ENCODE data around the gene CYP2S1.
"Not testable (repeated sequence)": the region's sequence is repeated elsewhere in the genome, so short reads cannot be mapped to it uniquely, and the experiment has no call there.

Gene CYP2S1

GRCh38 chr19:41226874-41227390 is 33.9 kb downstream of the CYP2S1 start:
- DNase-seq = no peak

- DNase-seq = no peak
Measured at GRCh38 chr19:41228486-41228885, 35.5 kb downstream of the CYP2S1 start.

DNA sequence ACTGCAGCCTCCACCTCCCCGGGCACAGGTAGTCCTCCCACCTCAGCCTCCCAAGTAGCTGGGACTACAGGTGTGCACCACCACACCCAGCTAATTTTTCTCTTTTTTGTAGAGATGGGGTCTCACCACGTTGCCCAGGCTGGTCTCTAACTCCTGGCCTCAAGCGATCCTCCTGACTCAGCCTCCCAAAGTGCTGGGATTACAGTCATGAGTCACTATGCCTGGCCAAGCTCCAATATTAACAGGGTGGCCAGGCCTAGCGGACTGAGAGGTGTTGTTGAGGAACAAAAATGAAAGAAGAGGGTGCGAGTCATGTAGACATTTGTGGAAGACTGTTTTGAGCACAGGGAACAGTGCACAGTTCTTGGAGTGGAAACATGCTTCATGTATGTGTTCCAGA is 36.3 kb downstream of the CYP2S1 start:
- not testable (repeated sequence) for DNase-seq

GRCh38 chr19:41230067-41230857 is 37.2 kb downstream of the CYP2S1 start:
- DNase-seq = no peak

DNA sequence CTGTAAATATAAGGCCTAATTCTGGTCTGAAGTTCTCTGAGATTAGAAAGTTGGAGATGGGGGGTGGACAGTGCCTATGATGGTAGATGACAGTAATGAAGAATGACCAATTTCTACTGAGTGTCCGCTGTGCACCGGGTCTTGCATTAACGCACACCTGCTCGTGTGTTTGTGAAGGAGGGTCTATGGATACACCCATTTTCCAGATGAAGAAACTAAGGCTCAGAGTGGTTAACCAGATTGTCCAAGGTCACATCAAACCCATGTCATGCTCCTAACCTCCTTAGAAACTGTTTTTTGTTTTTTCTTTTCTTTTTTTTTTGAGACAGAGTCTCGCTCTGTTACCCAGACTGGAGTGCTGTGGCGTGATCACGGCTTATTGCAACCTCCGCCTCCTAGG is 39.7 kb downstream of the CYP2S1 start:
- no peak for DNase-seq

GRCh38 chr19:41233748-41234240 is 40.8 kb downstream of the CYP2S1 start:
- no peak for DNase-seq

DNA sequence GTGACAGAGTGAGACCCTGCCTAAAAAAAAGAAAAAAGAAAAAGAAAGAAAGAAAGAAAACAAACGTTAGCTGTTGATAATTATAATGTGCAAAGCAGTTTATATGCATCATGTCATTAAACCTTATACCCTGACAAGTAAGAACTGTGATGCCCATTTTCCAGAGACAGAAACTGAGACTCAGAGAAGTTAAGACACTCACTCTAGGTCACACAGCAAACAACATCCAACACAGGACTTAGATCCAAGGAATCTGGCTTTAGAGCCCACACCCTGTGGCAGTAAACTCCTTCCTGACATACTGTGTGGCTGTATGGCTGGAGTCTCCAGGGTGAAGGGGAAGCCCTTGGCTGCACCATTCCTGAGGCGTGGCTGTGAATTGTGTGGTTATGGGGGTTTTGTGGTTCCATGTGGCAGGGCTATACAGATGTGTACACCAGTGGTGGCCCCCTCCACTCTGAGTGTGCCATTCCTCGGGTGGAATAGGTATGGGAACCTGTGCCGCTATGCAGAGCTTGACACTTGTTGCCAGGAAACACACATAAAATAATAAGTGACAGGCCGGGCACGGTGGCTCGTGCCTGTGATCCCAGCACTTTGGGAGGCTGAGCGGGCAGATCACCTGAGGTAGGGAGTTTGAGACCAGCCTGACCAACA is 41.6 kb downstream of the CYP2S1 start:
- DNase-seq = no peak

DNA sequence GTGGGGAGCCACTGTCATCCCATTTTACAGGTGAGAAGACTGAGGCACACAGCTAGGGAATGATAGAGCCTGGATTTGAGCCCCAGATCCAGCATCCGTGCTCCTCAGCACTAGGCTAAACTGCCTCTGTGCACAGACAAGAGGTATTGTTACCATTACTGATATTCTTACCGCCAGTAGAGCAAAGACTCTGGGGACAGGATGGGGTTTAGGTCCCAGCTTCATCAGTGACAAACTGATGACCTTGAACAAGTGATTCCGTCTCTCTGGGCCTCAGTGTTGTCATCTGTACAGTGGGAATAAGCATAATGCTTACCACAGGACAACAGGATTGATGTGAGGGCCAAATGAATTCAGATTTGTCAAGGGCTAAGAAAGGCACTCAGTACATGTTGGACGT is 42.5 kb downstream of the CYP2S1 start:
- DNase-seq = no peak

DNA sequence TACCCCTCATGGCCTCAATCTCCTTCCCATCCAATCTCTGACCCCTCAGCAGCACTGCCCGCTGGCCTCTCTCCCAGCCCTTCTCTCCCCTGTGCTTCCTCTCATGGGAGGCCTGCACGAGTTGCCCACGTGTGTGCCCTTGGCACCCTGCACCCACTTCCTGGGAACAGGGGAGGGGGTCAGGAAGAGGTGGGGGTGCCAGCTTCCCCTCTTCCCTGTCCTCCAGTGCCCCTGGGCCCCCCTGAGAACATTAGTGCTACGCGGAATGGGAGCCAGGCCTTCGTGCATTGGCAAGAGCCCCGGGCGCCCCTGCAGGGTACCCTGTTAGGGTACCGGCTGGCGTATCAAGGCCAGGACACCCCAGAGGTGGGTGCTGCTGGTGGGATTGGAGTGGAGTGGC is 45.2 kb downstream of the CYP2S1 start:
- no peak for DNase-seq

DNA sequence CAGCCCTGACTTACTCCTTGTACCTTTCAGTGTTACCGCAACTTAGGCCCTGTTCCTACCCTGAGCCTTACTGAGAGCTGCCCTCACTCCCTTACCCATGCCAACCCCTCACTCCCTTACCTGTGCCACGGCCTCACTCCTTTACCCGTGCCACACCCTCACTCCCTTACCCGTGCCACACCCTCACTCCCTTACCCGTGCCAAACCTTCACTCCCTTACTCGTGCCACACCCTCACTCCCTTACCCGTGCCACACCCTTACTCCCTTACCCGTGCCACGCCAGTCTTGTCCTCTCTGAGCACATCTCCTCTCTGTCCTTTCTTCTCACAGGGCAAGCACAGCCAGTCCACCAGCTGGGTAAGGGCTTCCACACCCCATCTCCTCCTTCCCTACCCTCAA is 46.3 kb downstream of the CYP2S1 start:
- no peak for DNase-seq

GRCh38 chr19:41239961-41240574 is 47.0 kb downstream of the CYP2S1 start:
- DNase-seq = no peak

DNA sequence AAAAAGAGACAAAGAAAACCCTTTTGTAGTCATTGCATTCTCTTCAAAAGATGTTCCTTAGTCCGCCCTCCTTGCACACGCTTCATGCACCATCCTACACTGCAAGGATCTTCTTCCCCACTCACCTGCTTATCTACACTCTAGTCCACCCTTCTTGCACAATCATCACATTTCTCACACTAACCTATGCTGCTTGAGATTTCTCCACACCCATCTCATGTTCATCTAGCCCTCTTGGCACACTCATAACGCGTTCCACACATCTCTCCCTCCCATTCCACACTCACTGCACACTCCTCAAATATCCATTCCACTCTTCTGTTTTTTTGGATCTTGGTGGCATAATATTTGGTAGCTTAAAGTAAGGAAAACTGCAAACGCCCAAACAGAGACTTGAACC is 48.8 kb downstream of the CYP2S1 start:
- no peak for DNase-seq

GRCh38 chr19:41244117-41244516 is 51.1 kb downstream of the CYP2S1 start:
- no peak for DNase-seq

DNA sequence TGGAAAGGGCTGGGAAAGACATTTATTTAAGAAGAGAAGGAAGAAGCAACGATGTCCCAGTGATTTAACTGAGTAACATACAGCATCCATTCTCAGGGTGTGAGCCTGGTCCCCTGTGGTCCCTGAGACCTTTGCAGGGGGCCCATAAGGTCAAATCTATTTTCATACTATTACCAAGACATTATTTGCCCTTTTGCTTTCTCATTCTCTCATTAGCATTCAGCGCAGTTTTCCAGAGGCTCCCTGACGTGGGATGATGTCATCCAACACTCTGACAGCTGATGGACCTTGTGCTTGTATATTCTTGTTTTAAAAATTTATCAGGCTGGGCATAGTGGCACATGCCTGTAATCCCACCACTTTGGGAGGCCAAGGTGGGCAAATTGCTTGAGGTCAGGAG is 52.8 kb downstream of the CYP2S1 start:
- DNase-seq = no peak

DNA sequence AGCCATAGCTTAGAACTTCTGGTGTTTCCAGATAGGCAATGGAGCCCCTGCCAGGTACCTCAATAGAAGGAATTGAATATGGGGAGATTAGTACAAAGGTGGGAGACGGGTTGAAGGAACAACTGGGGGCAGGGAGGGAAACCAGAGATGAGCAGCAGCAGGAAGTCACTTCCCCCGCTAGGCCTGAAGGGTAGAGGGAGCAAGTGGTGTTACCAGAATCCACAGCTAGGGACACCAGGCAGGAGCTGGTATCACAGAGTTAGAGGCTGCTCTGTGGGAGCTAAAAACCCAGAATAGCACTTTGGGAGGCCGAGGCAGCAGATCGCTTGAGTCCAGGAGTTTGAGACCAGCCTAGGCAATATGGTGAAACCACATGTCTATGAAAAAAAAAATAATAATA is 55.9 kb downstream of the CYP2S1 start:
- DNase-seq = no peak

DNA sequence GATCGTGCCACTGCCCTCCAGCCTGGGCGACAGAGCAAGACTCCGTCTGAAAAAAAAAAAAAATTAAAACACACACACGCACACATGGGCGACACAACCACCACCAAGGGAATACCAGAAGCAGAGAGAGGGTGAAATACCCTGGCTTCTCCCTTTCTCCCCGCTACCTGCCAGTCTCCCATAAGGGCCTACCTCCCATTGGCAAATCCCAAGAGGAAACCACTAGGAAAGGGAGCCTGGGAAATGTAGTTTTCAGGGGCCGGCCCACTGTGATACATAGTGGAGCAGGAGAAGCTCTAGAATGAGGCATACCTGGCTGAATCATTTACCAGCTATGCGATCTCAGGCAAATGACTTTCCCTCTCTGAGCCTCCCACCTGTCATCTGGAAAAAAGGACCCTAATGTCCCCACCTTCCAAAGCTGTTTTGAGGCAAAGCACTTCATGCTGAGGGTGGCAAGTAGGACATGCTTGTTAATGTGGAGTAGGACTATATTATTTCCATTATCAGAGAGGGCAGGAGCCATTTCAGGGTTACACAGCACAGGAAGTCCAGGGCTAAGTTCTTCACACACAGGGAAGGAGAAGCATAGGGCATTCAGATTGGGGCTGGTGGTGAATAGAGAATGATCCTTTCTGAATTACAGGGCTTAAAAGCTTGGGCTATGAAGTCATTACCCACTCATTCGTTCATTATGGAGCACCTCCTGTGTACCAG is 56.8 kb downstream of the CYP2S1 start:
- no peak for DNase-seq

DNA sequence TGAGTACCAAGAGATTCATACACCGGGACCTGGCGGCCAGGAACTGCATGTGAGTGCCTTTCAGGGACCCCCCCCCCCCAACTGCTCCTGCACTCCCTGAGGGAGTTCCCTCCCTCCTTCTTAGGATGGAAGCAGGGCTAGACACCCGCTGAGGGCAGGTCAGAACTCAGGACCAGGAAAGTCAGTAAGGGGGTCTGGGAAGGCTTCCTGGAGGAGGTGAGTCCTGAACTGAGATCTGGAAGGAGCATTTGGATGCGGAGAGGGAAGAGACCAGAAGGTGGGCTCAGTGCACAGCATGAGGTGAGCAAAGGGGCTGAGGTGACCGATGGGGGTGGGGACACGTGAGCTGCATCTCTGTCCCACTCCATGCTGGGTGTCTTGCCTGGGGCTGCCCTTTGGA is 60.6 kb downstream of the CYP2S1 start:
- DNase-seq = no peak

DNA sequence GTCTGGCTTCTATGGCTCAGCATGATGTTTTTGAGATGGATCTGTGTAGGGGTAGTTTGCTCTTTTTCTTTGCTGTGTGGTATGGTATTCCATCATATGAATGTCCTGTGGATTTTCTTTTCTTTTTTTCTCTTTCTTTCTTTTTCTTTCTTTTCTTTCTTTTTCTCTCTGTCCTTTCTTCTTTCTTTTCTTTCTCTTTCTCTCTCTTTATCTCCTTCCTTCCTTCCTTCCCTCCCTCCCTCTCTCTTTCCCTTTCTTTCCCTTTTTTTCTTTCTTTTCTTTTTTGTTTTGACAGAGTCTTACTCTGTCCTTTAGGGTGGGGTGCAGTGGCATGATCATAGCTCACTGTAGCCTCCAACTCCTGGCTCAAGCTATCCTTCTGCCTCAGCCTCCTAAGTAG is 62.2 kb downstream of the CYP2S1 start:
- DNase-seq = no peak

All from COR-L47 (cell line).